K562 (cell line): Measurements from ENCODE around the gene HP.

ENCODE experiments used
- CEBPB ChIP-seq: fragments of 450-650 bp; IDR thresholded peaks from 2 replicates; pipeline ENCODE4 v1.6.1; 2016; ENCODE audit warnings: missing genetic modification characterization, missing compliant biosample characterization
- FOSL1 ChIP-seq: fragments of 200-800 bp; sonication (Bioruptor generic); conservative IDR thresholded peaks from 2 replicates; pipeline ENCODE4 v1.6.1; 2016; ENCODE audit warnings: missing genetic modification characterization, missing compliant biosample characterization
- KDM1A ChIP-seq, 2 experiments: fragments of 450-650 bp; IDR thresholded peaks; 2 replicates each; pipeline ENCODE4 v1.6.1; 2016; ENCODE audit warnings: mild to moderate bottlenecking in 2 of 2
- RFX5 ChIP-seq: IDR thresholded peaks from 2 replicates; pipeline ENCODE4 v1.6.1; 2011; ENCODE audit warnings: low read depth, mild to moderate bottlenecking, improper control_type of control experiment, low read length

- TF ChIP-seq CEBPB (no peak), KDM1A (IDR thresholded peaks at IDR 0.05) (no peak), RFX5 (no peak), FOSL1 (tag) (no peak)
These were observed 10.1 kb downstream of the HP start for GRCh38 chr16:72064361-72064894.
